K562 (cell line): ENCODE results near the gene RNF138. TPM values are rescaled to one million over a fixed set of nuclear protein-coding genes. Genes with fewer than 3 reads are reported as not detected.

ENCODE experiments used
- ARID1B ChIP-seq: fragments of 450-650 bp; IDR thresholded peaks from 2 replicates; pipeline ENCODE4 v1.6.1; 2016; ENCODE audit warnings: antibody characterized with exemption, mild to moderate bottlenecking, inconsistent platforms
- ARNT ChIP-seq, 2 experiments: fragments of 450-650 bp; IDR thresholded peaks; 2 replicates each; pipeline ENCODE4 v1.6.1; 2016; ENCODE audit warnings: mild to moderate bottlenecking in 1 of 2
- CREBBP ChIP-seq: IDR thresholded peaks from one replicate; pipeline ENCODE4 v1.6.1; 2012; ENCODE audit warnings: low read depth, mild to moderate bottlenecking, control low read depth, inconsistent platforms, low read length
- FOXA1 ChIP-seq: fragments of 450-650 bp; IDR thresholded peaks from 2 replicates; pipeline ENCODE4 v1.6.1; 2016; ENCODE audit warnings: mild to moderate bottlenecking, borderline replicate concordance
- FOXJ2 ChIP-seq: fragments of 200-800 bp; sonication (Bioruptor generic); IDR thresholded peaks from 2 replicates; pipeline ENCODE4 v1.6.1; 2016; ENCODE audit warnings: missing genetic modification characterization, missing compliant biosample characterization
- GABPB2 ChIP-seq: fragments of 250-450 bp; sonication (Bioruptor Pico); conservative IDR thresholded peaks from 2 replicates; pipeline ENCODE4 v1.5.1; 2021; ENCODE audit warnings: mild to moderate bottlenecking
- ID3 ChIP-seq, 2 experiments: fragments of 250-450 bp in 1 of 2; fragments of 450-650 bp in 1 of 2; sonication (Bioruptor Pico) in 1 of 2; IDR thresholded peaks; 2 replicates each; pipeline versions ENCODE4 v1.6.1 to v1.8.0; 2016 to 2021; ENCODE audit warnings: mild to moderate bottlenecking in 2 of 2, moderate library complexity in 2 of 2, missing compliant biosample characterization in 1 of 2, missing genetic modification characterization in 1 of 2
- MCM2 ChIP-seq: fragments of 450-650 bp; IDR thresholded peaks from 2 replicates; pipeline ENCODE4 v1.6.1; 2017; ENCODE audit warnings: low read depth, mild to moderate bottlenecking
- NCOA6 ChIP-seq: fragments of 450-650 bp; IDR thresholded peaks from 2 replicates; pipeline ENCODE4 v1.6.1; 2017; ENCODE audit warnings: mild to moderate bottlenecking
- NFATC3 ChIP-seq: fragments of 450-650 bp; IDR thresholded peaks from 2 replicates; pipeline ENCODE4 v1.6.1; 2017; ENCODE audit warnings: mild to moderate bottlenecking
- PHF8 ChIP-seq: fragments of 200-600 bp; sonication (generic); IDR thresholded peaks from 2 replicates; pipeline ENCODE4 v1.6.1; 2012; ENCODE audit warnings: mixed run types, mild to moderate bottlenecking, inconsistent platforms, low read length, moderate library complexity, borderline replicate concordance
- PYGO2 ChIP-seq: fragments of 450-650 bp; IDR thresholded peaks from 2 replicates; pipeline ENCODE4 v1.6.1; 2016; ENCODE audit warnings: mild to moderate bottlenecking, missing genetic modification characterization, moderate library complexity, missing compliant biosample characterization
- RBBP5 ChIP-seq: fragments of 200-600 bp; sonication (generic); IDR thresholded peaks from 2 replicates; pipeline ENCODE4 v1.6.1; 2012; ENCODE audit warnings: borderline replicate concordance, mild to moderate bottlenecking, low read length, control low read depth, inconsistent platforms; ENCODE audit not compliant: insufficient read depth, poor library complexity, severe bottlenecking
- RUNX1 ChIP-seq: sonication (generic); IDR thresholded peaks from 2 replicates; pipeline ENCODE4 v1.6.1; 2016; ENCODE audit warnings: antibody characterized with exemption, low read depth
- SAFB ChIP-seq: fragments of 200-400 bp; formaldehyde crosslinking; IDR thresholded peaks from 2 replicates; pipeline ENCODE4 v1.6.1; 2017; ENCODE audit warnings: low read depth, low read length, borderline replicate concordance
- SMAD3 ChIP-seq: fragments of 450-650 bp; formaldehyde crosslinking; conservative IDR thresholded peaks from 2 replicates; pipeline ENCODE4 v1.4.0; 2020; ENCODE audit warnings: mild to moderate bottlenecking
- SP1 ChIP-seq: sonication (generic); formaldehyde crosslinking; IDR thresholded peaks from 2 replicates; pipeline ENCODE4 v1.8.1; 2022; ENCODE audit warnings: mild to moderate bottlenecking, missing genetic modification reagents
- TBP ChIP-seq: optimal IDR thresholded peaks from 2 replicates; pipeline ENCODE3; 2011; ENCODE audit warnings: low read depth, low read length, improper control_type of control experiment
- TEAD2 ChIP-seq: fragments of 450-650 bp; IDR thresholded peaks from 2 replicates; pipeline ENCODE4 v1.6.1; 2016; ENCODE audit warnings: missing genetic modification characterization, control low read depth, missing compliant biosample characterization
- U2AF1 ChIP-seq: fragments of 200-400 bp; formaldehyde crosslinking; optimal IDR thresholded peaks from 2 replicates; pipeline ENCODE3; 2017; ENCODE audit warnings: mild to moderate bottlenecking, low read depth, low read length, moderate library complexity
- ZBTB5 ChIP-seq: fragments of 450-650 bp; IDR thresholded peaks from 2 replicates; pipeline ENCODE4 v1.6.1; 2017; ENCODE audit warnings: antibody characterized with exemption
- ZNF184 ChIP-seq: sonication (generic); formaldehyde crosslinking; IDR thresholded peaks from 2 replicates; pipeline ENCODE4 v1.5.0; 2020; ENCODE audit warnings: missing genetic modification reagents
- ZNF232 ChIP-seq: sonication (generic); formaldehyde crosslinking; IDR thresholded peaks from 2 replicates; pipeline ENCODE4 v1.8.0; 2022; ENCODE audit warnings: mild to moderate bottlenecking, missing genetic modification reagents
- ZNF354B ChIP-seq: fragments of 250-450 bp; sonication (Bioruptor Pico); IDR thresholded peaks from 2 replicates; pipeline ENCODE4 v1.4.0; 2020
- ZNF384 ChIP-seq: IDR thresholded peaks from 2 replicates; pipeline ENCODE4 v1.6.1; 2012; ENCODE audit warnings: low read depth, low read length, improper control_type of control experiment
- ZNF507 ChIP-seq: conservative IDR thresholded peaks from 2 replicates; pipeline ENCODE4 v1.6.1; 2017; ENCODE audit warnings: missing genetic modification characterization, missing compliant biosample characterization
- ZZZ3 ChIP-seq: fragments of 450-650 bp; IDR thresholded peaks from 2 replicates; pipeline ENCODE4 v1.6.1; 2016; ENCODE audit warnings: antibody characterized with exemption, mild to moderate bottlenecking, moderate library complexity
- polyA plus RNA-seq, 8 experiments: library from polyadenylated mRNA; depleted of rRNA in 4 of 8; stranded (reverse) in 5 of 8; unstranded in 3 of 8; fragments of >200 nt; fragmentation: Nextera tagmentation in 2 of 8; fragmentation: Illumina TruSeq in 1 of 8; extraction: Ambion mirVana in 2 of 8; extraction: Trizol in 1 of 8; gene quantifications; 2 replicates each; pipeline versions ENCODE4 v1.2.1 to v1.2.3, GENCODE V29; 2011 to 2014; ENCODE audit warnings: inconsistent platforms in 1 of 8, missing spikeins in 1 of 8
- total RNA-seq, 7 experiments: library from RNA; depleted of rRNA in 6 of 7; stranded (reverse); fragments of >200 nt in 6 of 7; fragmentation: Illumina TruSeq in 2 of 7; extraction: Trizol in 2 of 7; gene quantifications; 2 replicates each; pipeline versions ENCODE4 v1.2.1 to v1.2.3, GENCODE V29; 2011 to 2021; ENCODE audit warnings: low replicate concordance in 1 of 7
- TF ChIP-seq, protein P1 (sequence below): sonication (generic); formaldehyde crosslinking; IDR thresholded peaks from 2 replicates; pipeline ENCODE4 v1.8.1; 2022; ENCODE audit warnings: missing genetic modification reagents

RNF138 gene
- total and polyA plus RNA-seq, 9 of the 15 experiments (the other 6 are each of a cell fraction or from before 2014, with no cell fraction given) = 47.6 to 100 (median 62.5) TPM

- TF ChIP-seq, protein P1, sequence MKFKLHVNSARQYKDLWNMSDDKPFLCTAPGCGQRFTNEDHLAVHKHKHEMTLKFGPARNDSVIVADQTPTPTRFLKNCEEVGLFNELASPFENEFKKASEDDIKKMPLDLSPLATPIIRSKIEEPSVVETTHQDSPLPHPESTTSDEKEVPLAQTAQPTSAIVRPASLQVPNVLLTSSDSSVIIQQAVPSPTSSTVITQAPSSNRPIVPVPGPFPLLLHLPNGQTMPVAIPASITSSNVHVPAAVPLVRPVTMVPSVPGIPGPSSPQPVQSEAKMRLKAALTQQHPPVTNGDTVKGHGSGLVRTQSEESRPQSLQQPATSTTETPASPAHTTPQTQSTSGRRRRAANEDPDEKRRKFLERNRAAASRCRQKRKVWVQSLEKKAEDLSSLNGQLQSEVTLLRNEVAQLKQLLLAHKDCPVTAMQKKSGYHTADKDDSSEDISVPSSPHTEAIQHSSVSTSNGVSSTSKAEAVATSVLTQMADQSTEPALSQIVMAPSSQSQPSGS (CRISPR knock-in tag) = no peak
- TF ChIP-seq ID3 (CRISPR knock-in tag; IDR thresholded peaks at IDR 0.05) (no peak), ID3 (tag; IDR thresholded peaks at IDR 0.05) (peak; percentile 87), RBBP5 (peak; percentile 59), TBP (peak; percentile 45), NCOA6 (no peak), PHF8 (peak; percentile 96), SMAD3 (CRISPR knock-in tag) (no peak), ZNF354B (CRISPR knock-in tag) (no peak), ZNF384 (no peak), TEAD2 (tag) (no peak), ZNF232 (CRISPR knock-in tag) (peak; percentile 84; the same call in 1 of the 2 replicates), MCM2 (no peak), CREBBP (no peak), ARNT (IDR thresholded peaks at IDR 0.05) (0 out of 4 replicates have a peak, but pooled peaks of 1 of the 2 experiments have one; percentile 1), SP1 (CRISPR knock-in tag) (0 out of 2 replicates have a peak, but pooled peaks have one; percentile 13), SAFB (no peak), RUNX1 (no peak), ZNF507 (tag) (no peak), ARID1B (peak; percentile 62; the same call in 1 of the 2 replicates), GABPB2 (CRISPR knock-in tag) (no peak), PYGO2 (tag) (no peak), ZZZ3 (no peak), NFATC3 (no peak), FOXJ2 (tag) (no peak), U2AF1 (peak; percentile 63), ZBTB5 (no peak), ZNF184 (CRISPR knock-in tag) (no peak), FOXA1 (no peak)
These were observed at the start of gene RNF138 (continued) for GRCh38 chr18:32091724-32092421.
